ENCODE data around the gene GRPEL1.

The GRPEL1 gene

GRCh38 chr4:7062816-7063215 is 5.0 kb downstream of the GRPEL1 start:
- no peak for FAIRE-seq

- no peak for FAIRE-seq
Observed at GRCh38 chr4:7061815-7062214, 6.0 kb downstream of the GRPEL1 start.

- no peak for FAIRE-seq
Observed at GRCh38 chr4:7060346-7061150, 7.3 kb downstream of the GRPEL1 start.

- FAIRE-seq, result no peak
Observed at GRCh38 chr4:7059662-7060061, 8.2 kb downstream of the GRPEL1 start.

- no peak for FAIRE-seq
Observed at GRCh38 chr4:7058792-7059191, 9.1 kb downstream of the GRPEL1 start.

- no peak for FAIRE-seq
Observed at GRCh38 chr4:7055990-7056325, 11.9 kb downstream of the GRPEL1 start.

- FAIRE-seq, result no peak
Observed at GRCh38 chr4:7055111-7055989, 12.5 kb downstream of the GRPEL1 start.

- no peak for FAIRE-seq
Observed at GRCh38 chr4:7054106-7054880, 13.6 kb downstream of the GRPEL1 start.

GRCh38 chr4:7052923-7053715 is 14.7 kb downstream of the GRPEL1 start:
- no peak for FAIRE-seq

- FAIRE-seq, result no peak
Observed at GRCh38 chr4:7052313-7052712, 15.6 kb downstream of the GRPEL1 start.

GRCh38 chr4:7051905-7052304 is 16.0 kb downstream of the GRPEL1 start:
- no peak for FAIRE-seq

GRCh38 chr4:7051144-7051495 is 16.7 kb downstream of the GRPEL1 start:
- no peak for FAIRE-seq

- FAIRE-seq, result no peak
Observed at GRCh38 chr4:7050481-7051143, 17.3 kb downstream of the GRPEL1 start.

- no peak for FAIRE-seq
Observed at GRCh38 chr4:7049739-7050138, 18.1 kb downstream of the GRPEL1 start.

- FAIRE-seq, result no peak
Observed at GRCh38 chr4:7049295-7049694, 18.6 kb downstream of the GRPEL1 start.

GRCh38 chr4:7048642-7049041 is 19.2 kb downstream of the GRPEL1 start:
- no peak for FAIRE-seq

- FAIRE-seq, result no peak
Observed at GRCh38 chr4:7046971-7047370, 20.9 kb downstream of the GRPEL1 start.

- no peak for FAIRE-seq
Observed at GRCh38 chr4:7045961-7046921, 21.6 kb downstream of the GRPEL1 start.

GRCh38 chr4:7045553-7045952 is 22.3 kb downstream of the GRPEL1 start:
- FAIRE-seq, result no peak

- no peak for FAIRE-seq
Observed at GRCh38 chr4:7044137-7044930, 23.5 kb downstream of the GRPEL1 start.
